GM21447 (cell line): Measurements from ENCODE around the gene ANKRD13A.
A peak's percentile ranks its signal among the peaks of the same experiment; 100 is the strongest.
"Not testable (repeated sequence)": the region's sequence is repeated elsewhere in the genome, so short reads cannot be mapped to it uniquely, and the experiment has no call there.

Experiments
- ATAC-seq: cut with Tn5 transposase; IDR thresholded peaks from one replicate; pipeline ENCODE4 v1.9.1; 2021; ENCODE audit not compliant: unreplicated experiment

ANKRD13A gene

DNA sequence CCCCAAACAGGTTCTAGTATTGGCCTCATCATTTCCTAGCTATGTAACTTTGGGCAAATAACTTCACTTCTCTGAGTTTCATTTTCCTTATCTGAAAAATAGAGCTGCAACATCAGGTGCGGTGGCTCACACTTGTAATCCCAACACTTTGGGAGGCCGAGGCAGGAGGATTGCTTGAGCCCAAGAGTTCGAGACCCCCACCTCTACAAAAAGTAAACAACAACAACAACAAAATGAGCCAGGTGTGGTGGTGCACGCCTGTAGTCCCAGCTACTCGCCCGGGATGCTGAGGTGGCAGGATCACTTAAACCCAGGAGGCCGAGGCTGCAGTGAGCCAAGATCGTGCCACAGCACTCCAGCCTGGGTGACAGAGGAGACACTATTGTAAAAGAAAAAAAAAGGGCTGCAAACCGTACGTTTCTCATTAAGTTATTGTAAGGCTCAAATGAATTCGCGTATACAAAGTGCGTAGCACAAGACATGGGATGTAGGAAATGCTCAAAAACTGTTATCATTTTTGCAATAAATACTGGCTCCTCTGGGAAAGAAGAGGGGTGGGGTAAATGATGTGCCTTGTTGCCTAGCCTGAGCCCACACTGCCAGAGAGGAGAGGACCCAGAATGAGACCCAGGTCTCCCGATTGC is 48.2 kb downstream of the ANKRD13A start:
- ATAC-seq: no peak

DNA sequence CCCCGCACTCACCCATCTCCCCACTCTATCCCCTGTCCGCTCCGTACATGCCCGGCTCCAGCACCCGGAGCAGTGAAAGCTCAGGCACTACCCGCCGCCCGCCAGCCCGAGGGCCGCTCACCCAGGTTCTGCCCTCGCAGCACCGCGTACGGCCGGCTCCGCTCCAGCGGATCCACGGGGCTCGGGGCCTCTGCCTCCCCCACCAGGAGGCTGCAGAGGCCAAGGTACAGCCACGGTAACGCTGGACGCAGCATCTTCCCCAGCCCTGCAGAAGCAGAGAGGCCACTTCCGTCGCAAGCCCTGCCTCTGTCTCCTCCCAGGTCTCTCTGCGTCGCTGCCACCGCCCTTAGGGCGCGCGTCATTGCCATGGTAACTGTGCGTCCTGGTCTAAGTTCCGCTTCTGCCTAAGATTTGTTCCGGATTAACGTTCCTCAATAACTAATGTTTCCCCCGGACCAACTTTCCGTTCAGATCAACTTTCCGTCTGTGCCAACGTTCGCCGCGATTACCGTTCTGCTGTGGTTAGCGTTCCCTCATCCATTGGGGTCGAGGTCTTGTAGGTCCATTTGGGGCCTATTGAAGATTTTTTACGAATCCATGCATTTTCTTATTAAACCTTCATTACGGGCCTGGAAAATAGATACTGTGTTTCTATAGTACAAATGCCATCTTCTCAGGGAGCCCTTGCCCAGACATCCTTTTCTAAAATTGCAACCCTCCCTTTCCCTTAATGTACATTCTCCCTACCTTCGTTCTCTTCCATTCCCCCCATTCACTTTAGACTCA is 49.2 kb downstream of the ANKRD13A start, which contains the start of gene C12orf76:
C12orf76 (minus strand) TSS at position 281 of the 786 bp plus-strand sequence; CDS start at position 254, 27 bp downstream.
- ATAC-seq: peak; percentile 99

DNA sequence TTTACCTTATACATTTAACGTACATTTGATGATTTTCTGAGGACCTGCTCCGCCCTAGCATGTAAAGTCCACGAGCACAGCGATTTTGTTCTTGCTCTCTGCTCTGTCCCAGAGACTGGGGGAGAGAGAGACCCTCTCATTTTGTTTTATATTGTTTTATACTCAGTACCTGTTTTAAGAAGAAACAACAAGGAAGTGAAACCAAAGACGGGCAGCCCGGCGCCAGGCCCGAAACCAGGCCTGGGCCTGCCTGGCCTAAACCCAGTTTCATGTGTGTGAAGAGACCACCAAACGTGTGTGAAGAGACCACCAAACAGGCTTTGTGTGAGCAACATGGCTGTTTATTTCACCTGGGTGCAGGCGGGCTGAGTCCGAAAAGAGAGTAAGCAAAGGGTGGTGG is 49.8 kb downstream of the ANKRD13A start:
- ATAC-seq: not testable (repeated sequence)

DNA sequence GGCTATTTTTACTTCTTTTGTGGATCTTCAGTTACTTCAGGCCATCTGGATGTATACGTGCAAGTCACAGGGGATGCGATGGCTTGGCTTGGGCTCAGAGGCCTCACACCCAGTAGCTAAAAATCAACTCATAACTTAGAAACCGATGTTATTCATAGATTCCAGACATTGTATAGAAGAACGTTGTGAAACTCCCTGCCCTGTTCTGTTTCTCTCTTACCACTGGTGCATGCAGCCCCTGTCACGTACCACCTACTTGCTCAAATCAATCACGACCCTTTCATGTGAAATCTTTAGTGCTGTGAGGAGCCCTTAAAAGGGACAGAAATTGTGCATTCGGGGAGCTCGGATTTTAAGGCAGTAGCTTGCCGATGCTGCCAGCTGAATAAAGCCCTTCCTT is 50.4 kb downstream of the ANKRD13A start:
- not testable (repeated sequence) for ATAC-seq

DNA sequence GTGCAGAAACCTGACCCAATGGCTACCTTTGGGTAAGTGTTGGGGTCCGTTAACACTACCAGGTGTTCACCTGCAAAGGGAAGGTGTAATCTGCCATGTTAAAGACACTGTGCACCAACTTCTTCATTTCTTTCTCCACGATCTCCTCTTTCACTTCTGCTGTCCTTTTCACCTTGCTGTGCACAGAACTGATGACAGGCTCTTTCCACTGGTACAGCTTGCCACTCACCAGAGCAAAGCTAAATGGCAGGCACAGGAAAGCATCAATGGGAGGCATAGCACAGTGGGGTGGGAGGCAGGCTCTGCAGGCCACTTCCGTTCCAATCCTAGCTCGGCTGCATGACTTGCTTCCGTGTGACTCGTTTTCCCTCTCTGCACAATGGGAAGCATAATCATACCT is 51.7 kb downstream of the ANKRD13A start:
- no peak for ATAC-seq

DNA sequence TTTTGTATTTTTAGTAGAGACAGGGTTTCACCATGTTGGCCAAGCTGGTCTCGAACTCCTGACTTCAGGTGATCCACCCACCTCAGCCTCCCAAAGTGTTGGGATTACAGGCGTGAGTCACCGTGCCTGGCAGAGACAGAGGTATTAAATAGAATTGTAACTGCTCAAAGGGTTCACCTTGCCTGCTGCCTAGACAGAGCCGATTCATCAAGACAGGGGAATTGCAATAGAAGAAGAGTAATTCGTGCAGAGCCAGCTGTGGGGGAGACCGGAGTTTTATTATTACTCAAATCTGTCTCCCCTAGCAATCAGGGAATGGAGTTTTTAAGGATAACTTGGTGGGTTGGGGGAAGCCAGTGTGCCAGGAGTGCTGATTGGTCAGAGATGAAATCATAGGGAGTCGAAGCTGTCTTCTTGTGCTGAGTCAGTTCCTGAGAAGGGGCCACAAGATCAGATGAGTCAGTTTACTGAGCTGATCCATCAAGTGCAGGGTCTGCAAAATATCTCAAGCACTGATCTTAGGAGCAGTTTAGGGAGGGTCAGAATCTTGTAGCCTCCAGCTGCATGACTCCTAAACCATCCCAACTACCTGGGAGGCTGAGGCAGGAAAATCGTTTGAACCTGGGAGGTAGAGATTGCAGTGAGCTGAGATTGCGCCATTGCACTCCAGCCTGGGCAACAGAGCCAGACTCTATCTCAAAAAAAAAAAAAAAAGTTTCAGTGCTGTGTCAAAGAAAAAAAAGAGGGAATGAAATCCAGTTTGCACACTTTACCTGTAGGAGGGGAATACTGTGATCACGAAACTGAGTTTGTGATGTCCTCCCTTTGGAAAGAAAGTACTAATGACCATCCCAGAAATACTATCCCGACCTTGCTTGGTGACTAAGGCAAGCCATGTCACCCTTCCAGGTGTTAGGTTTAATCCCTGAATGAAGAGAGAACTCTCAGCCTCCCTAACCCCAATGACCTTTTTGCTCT is 56.4 kb downstream of the ANKRD13A start:
- ATAC-seq: not testable (repeated sequence)

DNA sequence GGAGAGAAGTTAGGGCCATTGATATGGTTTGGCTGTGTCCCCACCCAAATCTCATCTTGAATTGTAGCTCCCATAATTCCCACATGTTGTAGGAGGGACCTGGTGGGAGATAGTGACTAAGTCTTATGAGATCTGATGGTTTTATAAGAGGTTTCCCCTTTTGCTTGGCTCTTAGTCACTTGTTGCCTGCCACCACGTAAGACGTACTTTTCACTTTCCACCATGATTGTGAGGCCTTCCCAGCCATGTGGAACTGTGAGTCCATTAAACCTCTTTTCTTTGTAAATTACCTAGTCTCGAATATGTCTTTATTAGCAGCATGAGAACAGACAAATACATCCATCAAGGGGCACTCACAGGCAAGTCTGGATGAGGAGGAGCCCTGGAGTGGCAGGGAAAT is 57.4 kb downstream of the ANKRD13A start:
- not testable (repeated sequence) for ATAC-seq

DNA sequence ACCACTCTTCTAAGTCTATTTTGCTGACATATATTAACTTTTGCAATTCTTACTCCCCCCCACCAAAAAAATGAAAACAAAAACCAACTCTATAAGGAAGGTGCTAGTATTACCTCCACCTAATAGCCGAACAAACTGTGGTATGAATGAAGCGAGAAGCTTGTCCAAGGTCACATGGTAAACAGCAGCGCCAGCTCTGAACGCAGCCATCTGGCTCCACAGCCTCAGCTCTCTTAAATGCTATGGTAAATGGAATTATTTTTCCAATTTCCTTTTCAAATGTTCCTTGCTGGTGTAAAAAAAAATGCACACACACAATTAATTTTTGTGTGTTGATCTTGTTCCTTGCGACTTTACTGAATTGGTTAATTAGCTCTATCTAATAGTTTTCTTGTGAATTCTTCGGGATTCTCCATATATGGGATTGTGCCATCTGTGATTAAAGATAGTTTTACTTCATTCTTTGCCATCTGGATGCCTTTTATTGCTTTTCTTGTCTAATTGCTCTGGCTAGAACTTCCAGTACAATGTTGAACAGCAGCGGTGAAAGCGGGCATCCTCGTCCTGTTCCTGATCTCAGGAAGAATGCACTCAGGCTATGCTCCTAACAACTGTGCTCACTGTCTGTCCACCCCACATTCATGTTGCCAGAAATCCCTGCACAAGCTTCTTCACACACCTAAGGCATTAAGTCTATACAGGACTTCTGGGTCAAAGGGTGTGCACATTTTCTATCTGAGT is 59.8 kb downstream of the ANKRD13A start:
- ATAC-seq: no peak

DNA sequence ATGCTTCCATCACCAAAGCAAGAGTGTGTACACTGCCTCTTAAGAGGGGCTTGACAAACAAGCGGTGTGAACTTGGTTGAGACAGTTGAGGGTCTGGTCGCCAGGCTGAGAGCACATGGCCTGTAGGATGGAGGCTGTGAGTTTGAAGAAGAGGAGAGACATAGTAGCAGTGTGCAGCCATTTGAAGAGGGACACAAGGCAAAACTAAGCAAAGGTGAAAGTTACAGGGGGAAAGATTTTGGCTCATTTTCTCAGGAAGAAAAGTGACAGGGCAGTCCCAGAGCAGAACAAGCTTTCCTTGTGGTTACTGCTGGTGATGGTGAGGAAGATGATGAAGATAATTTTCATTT is 60.4 kb downstream of the ANKRD13A start:
- ATAC-seq: no peak

DNA sequence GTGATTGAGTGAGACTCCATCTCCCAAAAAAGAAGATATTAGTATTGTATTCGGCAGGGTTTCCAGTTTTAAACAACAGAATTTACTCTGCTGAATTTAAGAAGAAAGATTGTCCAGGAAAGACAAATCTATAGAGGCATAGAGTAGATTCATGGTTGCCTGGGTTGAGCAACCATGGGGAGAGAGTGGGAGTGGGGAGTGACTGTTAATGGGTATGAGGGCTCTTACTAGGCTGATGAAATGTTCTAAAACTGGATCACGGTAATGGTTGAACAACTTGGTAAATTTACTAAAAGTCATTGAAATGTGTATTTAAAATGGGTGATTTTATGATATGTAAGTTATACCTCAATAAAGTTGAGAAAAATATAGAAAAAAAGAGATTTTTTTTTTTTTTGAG is 63.0 kb downstream of the ANKRD13A start:
- no peak for ATAC-seq

DNA sequence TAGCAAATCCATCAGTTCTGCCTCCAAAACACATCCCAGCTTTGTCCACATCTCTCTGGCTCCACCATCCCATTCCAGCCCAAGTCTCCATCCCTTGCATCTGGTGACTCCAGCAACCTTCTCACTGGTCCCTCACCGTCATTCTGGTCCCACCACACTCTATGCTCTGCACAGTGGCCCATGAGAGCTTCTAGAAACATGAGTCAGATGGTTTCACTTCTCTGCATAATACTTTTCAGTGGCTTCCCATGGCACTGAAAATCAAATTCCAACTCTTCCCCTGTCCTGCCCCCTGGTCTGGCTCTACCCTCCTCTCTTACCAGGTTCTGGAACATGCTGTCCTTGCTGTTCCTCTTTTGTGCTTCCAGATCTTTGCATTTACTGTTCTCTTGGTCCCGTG is 66.3 kb downstream of the ANKRD13A start:
- no peak for ATAC-seq

DNA sequence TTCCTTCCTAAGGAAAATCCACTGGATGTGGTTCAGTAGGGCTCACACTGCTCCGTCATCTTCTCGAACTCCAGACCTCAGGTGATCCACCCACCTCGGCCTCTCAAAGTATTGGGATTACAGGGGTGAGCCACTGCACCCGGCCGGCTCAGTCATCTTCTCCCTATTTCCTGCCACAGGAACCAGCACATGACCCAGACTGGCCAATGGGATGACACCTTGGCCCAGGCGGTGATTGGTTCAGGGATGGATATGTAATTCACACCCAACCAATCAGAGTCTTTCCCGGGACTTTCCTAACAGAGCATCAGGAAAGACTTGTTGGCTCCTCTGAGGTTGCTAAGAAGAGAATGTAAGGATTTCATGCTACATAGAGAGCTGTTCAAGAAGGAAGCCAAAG is 68.3 kb downstream of the ANKRD13A start:
- ATAC-seq: no peak

DNA sequence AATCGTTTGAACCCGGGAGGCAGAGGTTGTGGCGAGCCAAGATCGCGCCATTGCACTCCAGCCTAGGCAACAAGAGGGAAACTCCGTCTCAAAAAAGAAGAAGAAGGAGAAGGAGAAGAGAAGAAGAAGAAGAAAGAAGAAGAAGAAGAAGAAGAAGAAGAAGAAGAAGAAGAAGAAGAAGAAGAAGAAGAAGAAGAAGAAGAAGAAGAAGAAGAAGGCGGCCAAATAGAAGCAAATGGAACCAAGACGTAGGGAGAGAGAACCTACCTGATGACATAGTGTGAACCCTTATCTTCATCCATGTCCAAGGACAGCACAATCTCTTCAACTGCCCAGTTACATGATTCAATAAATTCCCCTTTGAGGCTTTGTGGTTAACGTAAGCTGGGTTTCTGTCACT is 68.9 kb downstream of the ANKRD13A start:
- ATAC-seq: not testable (repeated sequence)

DNA sequence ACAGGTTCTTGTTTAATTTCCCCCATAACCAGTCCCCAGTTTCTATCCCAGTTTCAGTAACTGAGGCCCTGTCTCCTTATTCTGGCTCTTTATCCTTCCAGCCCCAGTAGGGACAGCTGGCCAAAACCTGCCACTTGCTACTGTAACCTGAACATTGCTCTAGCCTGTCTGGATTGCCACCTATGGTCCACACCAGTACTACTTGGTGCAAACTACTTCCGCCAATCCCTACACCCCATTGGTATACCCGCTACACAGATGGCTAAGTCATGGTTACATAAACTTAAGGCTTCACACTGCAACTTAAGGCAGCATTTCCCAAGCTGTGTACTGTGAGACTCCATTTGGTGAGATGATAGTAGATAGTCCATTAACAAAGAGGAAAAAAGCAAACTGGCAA is 69.4 kb downstream of the ANKRD13A start:
- ATAC-seq: no peak

DNA sequence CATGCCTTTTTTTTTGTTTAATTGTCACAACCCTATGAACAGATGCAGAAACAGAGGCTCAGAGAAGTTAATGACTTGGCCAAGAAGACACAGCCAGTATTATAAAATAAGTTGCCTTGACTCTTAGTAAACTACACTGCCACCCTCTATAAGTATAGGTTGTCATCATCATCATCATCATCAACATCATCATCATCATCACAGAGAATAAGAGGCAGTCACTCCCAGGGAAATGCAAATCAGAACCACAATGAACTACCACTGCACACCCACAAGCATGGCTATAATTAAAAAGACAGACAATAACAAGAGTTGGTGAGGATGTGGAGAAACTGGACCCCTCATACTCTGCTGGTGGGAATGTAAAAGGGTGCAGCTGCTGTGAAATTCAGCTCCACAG is 72.3 kb downstream of the ANKRD13A start:
- no peak for ATAC-seq

DNA sequence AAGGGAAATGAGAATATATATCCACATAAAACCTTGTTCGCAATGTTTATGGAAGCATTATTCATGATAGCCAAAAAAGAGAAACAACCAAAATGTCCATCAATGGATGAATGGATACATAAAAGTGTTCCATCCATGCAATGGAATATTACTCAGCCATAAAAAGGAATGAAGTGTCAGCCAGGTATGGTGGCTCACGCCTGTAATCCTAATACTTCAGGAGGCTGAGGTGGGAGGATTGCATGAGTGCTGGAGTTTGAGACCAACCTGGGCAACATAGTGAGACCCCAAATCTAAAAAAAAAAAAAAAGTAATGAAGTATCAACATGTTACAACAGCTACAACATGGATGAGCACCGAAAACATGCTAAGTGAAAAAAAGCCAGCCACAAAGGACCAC is 72.7 kb downstream of the ANKRD13A start:
- no peak for ATAC-seq

DNA sequence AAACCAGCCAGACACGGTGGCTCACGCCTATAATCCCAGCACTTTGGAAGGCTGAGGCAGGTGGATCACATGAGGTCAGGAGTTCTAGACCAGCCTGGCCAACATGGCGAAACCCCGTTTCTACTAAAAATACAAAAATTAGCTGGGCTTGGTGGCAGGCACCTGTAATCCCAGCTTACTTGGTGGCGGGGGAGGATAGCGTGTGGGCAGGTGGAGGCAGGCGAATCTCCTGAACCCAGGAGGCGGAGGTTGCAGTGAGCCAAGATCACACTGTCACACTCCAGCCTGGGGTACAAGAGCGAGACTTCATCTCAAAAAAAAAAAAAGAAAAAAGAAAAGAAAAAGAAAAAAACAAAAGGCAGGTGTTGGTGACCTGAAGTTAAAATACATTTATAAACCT is 73.4 kb downstream of the ANKRD13A start:
- not testable (repeated sequence) for ATAC-seq

DNA sequence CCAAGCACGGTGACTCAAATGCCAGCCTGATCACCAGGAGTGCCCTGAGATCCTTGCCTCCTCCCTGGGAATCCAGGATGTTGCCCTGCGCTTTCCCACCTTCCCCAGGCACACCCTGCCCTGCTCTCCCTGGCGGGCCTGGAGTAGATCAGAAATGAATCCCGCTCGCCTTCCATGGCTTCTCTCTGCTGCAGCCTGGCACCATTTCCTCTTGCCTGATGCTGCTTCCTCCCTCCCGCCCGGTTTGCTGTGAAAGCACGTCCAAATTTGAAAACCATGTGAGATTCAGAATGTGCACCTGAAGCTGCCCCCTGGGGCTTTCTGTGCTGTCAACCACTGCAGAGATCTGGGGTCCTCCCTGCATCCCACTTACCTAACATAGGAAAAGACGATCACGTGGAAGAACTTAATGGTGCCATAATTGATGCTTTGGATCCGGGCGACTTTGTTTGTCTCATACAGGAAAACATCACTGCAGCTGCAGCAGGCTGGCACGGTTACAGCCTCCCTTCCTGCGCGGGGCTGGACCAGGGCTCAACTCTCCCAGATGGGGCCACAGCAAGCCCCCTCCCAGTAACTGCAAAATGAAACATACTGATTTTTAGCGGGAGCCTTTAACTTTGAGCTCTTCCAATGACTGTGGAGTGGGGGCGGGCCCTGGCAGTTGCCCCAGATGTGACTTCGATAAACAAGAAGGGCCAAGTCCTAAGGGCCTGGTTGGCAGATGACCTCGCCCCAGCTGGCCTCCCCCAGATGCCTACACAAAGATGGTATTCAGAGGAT is 74.0 kb downstream of the ANKRD13A start:
- no peak for ATAC-seq

DNA sequence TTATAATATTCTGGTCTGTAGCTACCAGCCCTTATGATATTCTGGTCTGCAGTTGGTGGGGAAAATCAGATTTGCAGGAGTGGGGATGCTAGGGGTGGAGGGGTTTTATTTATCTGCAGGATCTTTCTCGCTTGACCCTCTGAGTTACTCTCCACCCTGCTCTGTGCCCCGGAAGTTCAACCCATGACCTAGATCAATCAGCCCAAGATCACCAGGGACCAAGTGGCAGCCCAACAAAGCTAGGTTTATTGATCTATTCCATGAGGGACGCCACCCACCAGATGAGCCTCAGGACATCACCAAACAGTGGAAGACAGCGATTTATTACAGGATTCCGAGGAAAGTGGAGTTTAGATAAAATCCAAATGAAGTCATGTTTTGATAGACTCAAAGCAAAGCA is 74.9 kb downstream of the ANKRD13A start:
- ATAC-seq: no peak

DNA sequence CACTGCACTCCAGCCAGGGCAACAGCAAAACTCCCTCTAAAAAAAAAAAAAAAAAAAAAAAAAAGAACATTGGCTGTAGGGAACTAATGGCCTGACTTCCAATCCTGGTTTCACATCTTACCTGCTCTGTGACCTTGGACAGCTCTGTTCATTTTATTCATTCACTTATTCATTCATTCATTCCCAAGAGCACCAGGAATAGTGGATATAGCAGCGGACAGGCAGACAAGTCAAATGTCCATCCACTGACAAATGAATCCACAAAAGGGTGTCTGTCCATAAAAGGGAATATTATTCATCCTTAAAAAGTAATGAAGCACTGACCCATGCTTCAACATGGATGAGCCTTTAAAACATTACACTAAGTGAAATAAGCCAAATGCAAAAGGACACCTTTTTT is 76.7 kb downstream of the ANKRD13A start:
- ATAC-seq: no peak
